Transverse colon (tissue), 4 donors: ENCODE measurements around the gene EPHB6. TPM values are rescaled to one million over a fixed set of nuclear protein-coding genes. Genes with fewer than 3 reads are reported as not detected.

Source experiments
- DNase-seq: peaks from one replicate; pipeline ENCODE4 v3.0.0-alpha.2; 2019
- H3K27ac ChIP-seq, 4 donors: fragments of 200-600 bp; sonication (generic); 2 replicates each; pipeline ENCODE4 v1.5.1; 2016 to 2018; ENCODE audit warnings: inconsistent platforms in 4 of 4
- H3K27me3 ChIP-seq: fragments of 200-600 bp; sonication (generic); 2 replicates; pipeline ENCODE4 v1.5.1; 2017; ENCODE audit warnings: inconsistent platforms
- H3K36me3 ChIP-seq, 4 donors: fragments of 200-600 bp; sonication (generic); 2 replicates each; pipeline ENCODE4 v1.5.1; 2017 to 2019; ENCODE audit warnings: inconsistent platforms in 4 of 4
- H3K4me1 ChIP-seq, 4 donors: fragments of 200-600 bp; sonication (generic); 2 replicates each; pipeline ENCODE4 v1.5.1; 2017 to 2020; ENCODE audit warnings: inconsistent platforms in 4 of 4
- H3K4me3 ChIP-seq, 4 donors: fragments of 200-600 bp; sonication (generic); 1 replicate in 1 of 4; 2 replicates in 3 of 4; pipeline versions ENCODE4 v1.5.1 to v1.6.1; 2017 to 2019; ENCODE audit warnings: inconsistent platforms in 4 of 4
- H3K9me3 ChIP-seq, 2 donors: fragments of 200-600 bp; sonication (generic); 2 replicates each; pipeline ENCODE4 v1.5.1; 2017 to 2019; ENCODE audit warnings: inconsistent platforms in 2 of 2
- EP300 ChIP-seq: sonication (generic); formaldehyde crosslinking; IDR thresholded peaks from one replicate; pipeline ENCODE4 v1.6.1; 2017; ENCODE audit warnings: antibody characterized with exemption, low read depth
- POLR2A ChIP-seq: fragments of 450-650 bp; IDR thresholded peaks from one replicate; pipeline ENCODE4 v1.6.1; 2016; ENCODE audit warnings: antibody characterized with exemption, mild to moderate bottlenecking, moderate library complexity
- POLR2AphosphoS5 ChIP-seq, 3 donors: sonication (generic); formaldehyde crosslinking; IDR thresholded peaks; one replicate each; pipeline ENCODE4 v1.6.1; 2016; ENCODE audit warnings: antibody characterized with exemption in 3 of 3
- WGBS, 2 donors: methylation state at CpG; one replicate each; pipeline ENCODE4 v1.1.5; 2018; ENCODE audit warnings: low coverage in 1 of 2; 5-methylcytosine and 5-hydroxymethylcytosine counted together
- in situ Hi-C, 4 donors: fragments of 200-750 bp; cut with MboI; loops; one replicate each; pipeline versions ENCODE4 v1.15.0 to v1.15.1; 2017; ENCODE audit warnings: low sequenced_read_pairs in 3 of 4, low pct_ligation_motif_present in 1 of 4, low pct_unique_long_range_greater_than_20kb in 1 of 4
- intact Hi-C: fragments of 100-400 bp; cut with DNase I; formaldehyde crosslinking; loops from one replicate; pipeline ENCODE4 v1.15.1; 2023; ENCODE audit warnings: low total_unique reads
- total RNA-seq, 4 donors: library from RNA; depleted of rRNA; stranded (reverse); fragments of >200 nt; gene quantifications; one replicate each; pipeline ENCODE4 v1.1.0, GENCODE V29; 2016
- TF ChIP-seq, protein P1 (sequence below), 5 experiments: fragments of 200-600 bp in 3 of 5; fragments of 450-650 bp in 2 of 5; sonication (generic) in 3 of 5; IDR thresholded peaks; 1 replicate in 2 of 5; 2 replicates in 3 of 5; pipeline ENCODE4 v1.5.1; 2016 to 2017; ENCODE audit warnings: antibody characterized with exemption in 5 of 5, inconsistent platforms in 3 of 5, mild to moderate bottlenecking in 2 of 5, moderate library complexity in 1 of 5

EPHB6 gene
- total RNA-seq, 4 donors from 2014 or later: 2.9 to 10.2 (median 4.5) TPM

DNA sequence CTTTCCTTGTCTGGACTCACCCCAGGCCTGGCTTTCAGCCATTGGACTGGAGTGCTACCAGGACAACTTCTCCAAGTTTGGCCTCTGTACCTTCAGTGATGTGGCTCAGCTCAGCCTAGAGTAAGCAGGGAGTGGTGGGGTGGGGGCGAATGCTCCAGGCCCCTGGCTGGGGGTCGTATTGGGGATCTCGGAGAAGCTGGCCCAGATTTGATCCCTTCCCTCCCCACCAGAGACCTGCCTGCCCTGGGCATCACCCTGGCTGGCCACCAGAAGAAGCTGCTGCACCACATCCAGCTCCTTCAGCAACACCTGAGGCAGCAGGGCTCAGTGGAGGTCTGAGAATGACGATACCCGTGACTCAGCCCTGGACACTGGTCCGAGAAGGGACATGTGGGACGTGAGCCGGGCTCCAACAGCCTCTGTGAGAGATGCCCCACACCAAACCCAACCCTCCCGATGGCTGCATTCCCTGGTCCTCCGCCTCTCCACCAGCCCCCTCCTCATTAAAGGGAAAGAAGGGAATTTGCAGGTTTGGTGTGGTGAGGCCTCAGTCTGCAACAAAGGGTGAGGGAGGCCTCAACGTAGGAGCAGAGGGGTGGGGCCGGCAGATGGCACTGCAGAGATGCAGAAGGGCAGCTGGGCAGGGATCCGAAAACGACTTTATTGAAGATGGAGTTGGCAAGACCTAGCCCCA lies 15.8 kb downstream of the EPHB6 start:
- no peaks in the 10 kb centered on the region for H3K9me3 ChIP-seq
- 82% methylated on average over 14 of the region's 14 CpGs; no CpG with 5 or more reads in 1 of the 2 donors for WGBS, 2 donors
- H3K27ac ChIP-seq: no peak overlapping the region
- H3K27me3 ChIP-seq: no peaks in the 10 kb centered on the region
- intact Hi-C loops (loop anchor here (10.0 kb wide), 1 partner anchor 344 kb away; no protein-coding TSS in a partner anchor), in situ Hi-C loops (loop anchor here (10.0 to 25.0 kb wide), 2 partner anchors 134 to 342 kb away; partner anchors contain the start of gene TAS2R40 (in 3 of the 4))
- no peaks in the 10 kb centered on the region for H3K4me1 ChIP-seq
- H3K4me3 ChIP-seq: no peak overlapping the region
- DNase-seq: no peak
- no peak for TF ChIP-seq POLR2AphosphoS5 (IDR thresholded peaks at IDR 0.05)
- TF ChIP-seq EP300: no peak
- no peak for TF ChIP-seq POLR2A
- TF ChIP-seq, protein P1, sequence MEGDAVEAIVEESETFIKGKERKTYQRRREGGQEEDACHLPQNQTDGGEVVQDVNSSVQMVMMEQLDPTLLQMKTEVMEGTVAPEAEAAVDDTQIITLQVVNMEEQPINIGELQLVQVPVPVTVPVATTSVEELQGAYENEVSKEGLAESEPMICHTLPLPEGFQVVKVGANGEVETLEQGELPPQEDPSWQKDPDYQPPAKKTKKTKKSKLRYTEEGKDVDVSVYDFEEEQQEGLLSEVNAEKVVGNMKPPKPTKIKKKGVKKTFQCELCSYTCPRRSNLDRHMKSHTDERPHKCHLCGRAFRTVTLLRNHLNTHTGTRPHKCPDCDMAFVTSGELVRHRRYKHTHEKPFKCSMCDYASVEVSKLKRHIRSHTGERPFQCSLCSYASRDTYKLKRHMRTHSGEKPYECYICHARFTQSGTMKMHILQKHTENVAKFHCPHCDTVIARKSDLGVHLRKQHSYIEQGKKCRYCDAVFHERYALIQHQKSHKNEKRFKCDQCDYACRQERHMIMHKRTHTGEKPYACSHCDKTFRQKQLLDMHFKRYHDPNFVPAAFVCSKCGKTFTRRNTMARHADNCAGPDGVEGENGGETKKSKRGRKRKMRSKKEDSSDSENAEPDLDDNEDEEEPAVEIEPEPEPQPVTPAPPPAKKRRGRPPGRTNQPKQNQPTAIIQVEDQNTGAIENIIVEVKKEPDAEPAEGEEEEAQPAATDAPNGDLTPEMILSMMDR (IDR thresholded peaks at IDR 0.05): no peak
- no peaks in the 10 kb centered on the region for H3K36me3 ChIP-seq

- WGBS, 2 donors: 89 to 95% methylated on average over 4 to 23 of the region's 23 CpGs
- no peaks in the 10 kb centered on the region for H3K4me1 ChIP-seq
- in situ Hi-C loops: loop anchor here (10.0 to 25.0 kb wide), 2 partner anchors 133 to 341 kb away; partner anchors contain the start of gene TAS2R40 (in 3 of the 4)
Observed at GRCh38 chr7:142871260-142872105, 16.6 kb downstream of the EPHB6 start.

DNA sequence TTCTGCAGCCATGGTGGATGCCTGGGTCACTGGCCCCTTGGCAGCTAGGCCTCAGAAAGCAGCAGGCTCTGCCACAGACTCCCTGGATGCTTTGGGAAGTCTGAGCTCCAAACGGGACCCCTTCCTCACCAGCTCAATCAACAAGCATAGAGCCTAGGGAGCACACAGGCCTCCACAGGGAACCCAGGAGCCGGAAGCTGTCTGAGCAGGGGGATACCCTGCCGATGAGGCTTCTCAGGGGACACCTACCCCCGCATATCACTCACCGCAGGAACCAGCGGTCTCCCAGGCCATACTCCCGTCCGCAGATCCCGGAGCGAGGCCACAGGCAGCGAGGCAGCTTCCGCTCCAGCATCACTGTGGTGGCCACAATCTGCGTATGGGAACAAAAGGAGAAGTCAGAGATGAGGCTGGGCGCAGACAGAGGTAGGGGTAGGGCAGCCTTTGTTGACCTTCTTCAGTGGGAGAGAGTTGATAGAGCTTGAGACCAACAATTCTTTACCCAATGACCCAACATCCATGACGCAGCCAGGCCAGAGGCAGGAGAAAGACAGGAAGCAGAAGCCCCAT lies 17.3 kb downstream of the EPHB6 start:
- DNase-seq: no peak
- WGBS, 2 donors: 83 to 87% methylated on average over 2 to 15 of the region's 15 CpGs
- in situ Hi-C loops: loop anchor here (10.0 to 25.0 kb wide), 2 partner anchors 133 to 340 kb away; partner anchors contain the start of gene TAS2R40 (in 3 of the 4)

More at GRCh38 chr7:142871260-142872105, 16.6 kb downstream of the EPHB6 start:
- no peaks in the 10 kb centered on the region for H3K27me3 ChIP-seq
- H3K4me3 ChIP-seq: no peak overlapping the region
- no peak for TF ChIP-seq EP300
- no peak for TF ChIP-seq POLR2A
- TF ChIP-seq, protein P1 (IDR thresholded peaks at IDR 0.05): no peak
- no peak for TF ChIP-seq POLR2AphosphoS5 (IDR thresholded peaks at IDR 0.05)
- intact Hi-C loops: loop anchor here (10.0 kb wide), 1 partner anchor 343 kb away; no protein-coding TSS in a partner anchor
- no peak overlapping the region for H3K27ac ChIP-seq
- no peaks in the 10 kb centered on the region for H3K36me3 ChIP-seq
- no peaks in the 10 kb centered on the region for H3K9me3 ChIP-seq
- DNase-seq: no peak

More for the DNA sequence above, 17.3 kb downstream of the EPHB6 start:
- TF ChIP-seq EP300: no peak
- TF ChIP-seq POLR2AphosphoS5 (IDR thresholded peaks at IDR 0.05): no peak
- TF ChIP-seq, protein P1 (IDR thresholded peaks at IDR 0.05): no peak
- no peak for TF ChIP-seq POLR2A
- no peak overlapping the region for H3K4me3 ChIP-seq
- H3K9me3 ChIP-seq: no peaks in the 10 kb centered on the region
- no peaks in the 10 kb centered on the region for H3K4me1 ChIP-seq
- no peaks in the 10 kb centered on the region for H3K27me3 ChIP-seq
- intact Hi-C loops: loop anchor here (10.0 kb wide), 1 partner anchor 343 kb away; no protein-coding TSS in a partner anchor
- H3K27ac ChIP-seq: no peak overlapping the region
- H3K36me3 ChIP-seq: no peaks in the 10 kb centered on the region
